ENCODE results near the gene TMTC2. TPM values are rescaled to one million over a fixed set of nuclear protein-coding genes. Genes with fewer than 3 reads are reported as not detected.
"Not testable (repeated sequence)": the region's sequence is repeated elsewhere in the genome, so short reads cannot be mapped to it uniquely, and the experiment has no call there.

The TMTC2 gene
- total and polyA plus RNA-seq, 2 donors, result 3.0 to 5.1 TPM

- no peaks in the 10 kb centered on the region for H3K27me3 ChIP-seq (ENCODE audit: control insufficient read depth in 2 of 2, insufficient read depth in 1 of 2, low read length in 1 of 2)
- no peaks in the 10 kb centered on the region for H3K4me1 ChIP-seq (ENCODE audit: control insufficient read depth in 2 of 2, insufficient read depth in 2 of 2, low read length in 2 of 2)
- no peaks in the 10 kb centered on the region for H3K36me3 ChIP-seq (ENCODE audit: control insufficient read depth in 2 of 2, insufficient read depth in 2 of 2, low read length in 1 of 2)
- H3K9me3 ChIP-seq (ENCODE audit: control insufficient read depth in 2 of 2, insufficient read depth in 1 of 2, low read length in 1 of 2), result no peaks in the 10 kb centered on the region
- no peak overlapping the region for H3K4me3 ChIP-seq (ENCODE audit: low read length in 2 of 2)
- no peak overlapping the region for H3K27ac ChIP-seq (ENCODE audit: low read depth in 1 of 2, low read length in 1 of 2)
- DNase-seq (ENCODE audit: low read depth in 6 of 9, low spot score in 9 of 9), result no peak
- 84% methylated on average over 1 of the region's 1 CpG for WGBS
Measured at GRCh38 chr12:82833481-82833880, 146.8 kb downstream of the TMTC2 start.

GRCh38 chr12:82835217-82835616 lies 148.5 kb downstream of the TMTC2 start:
- no peaks in the 10 kb centered on the region for H3K36me3 ChIP-seq (ENCODE audit: control insufficient read depth in 2 of 2, insufficient read depth in 2 of 2, low read length in 1 of 2)
- H3K27ac ChIP-seq (ENCODE audit: low read depth in 1 of 2, low read length in 1 of 2), result no peak overlapping the region
- H3K4me3 ChIP-seq (ENCODE audit: low read length in 2 of 2), result no peak overlapping the region
- H3K27me3 ChIP-seq (ENCODE audit: control insufficient read depth in 2 of 2, insufficient read depth in 1 of 2, low read length in 1 of 2), result no peaks in the 10 kb centered on the region
- H3K9me3 ChIP-seq (ENCODE audit: control insufficient read depth in 2 of 2, insufficient read depth in 1 of 2, low read length in 1 of 2), result no peaks in the 10 kb centered on the region
- no peaks in the 10 kb centered on the region for H3K4me1 ChIP-seq (ENCODE audit: control insufficient read depth in 2 of 2, insufficient read depth in 2 of 2, low read length in 2 of 2)
- no peak for DNase-seq (ENCODE audit: low read depth in 6 of 9, low spot score in 9 of 9)

GRCh38 chr12:82838131-82838551 lies 151.4 kb downstream of the TMTC2 start:
- H3K27me3 ChIP-seq (ENCODE audit: control insufficient read depth in 2 of 2, insufficient read depth in 1 of 2, low read length in 1 of 2), result no peaks in the 10 kb centered on the region
- DNase-seq (ENCODE audit: low read depth in 6 of 9, low spot score in 9 of 9), result no peak
- no peaks in the 10 kb centered on the region for H3K36me3 ChIP-seq (ENCODE audit: control insufficient read depth in 2 of 2, insufficient read depth in 2 of 2, low read length in 1 of 2)
- no peaks in the 10 kb centered on the region for H3K4me1 ChIP-seq (ENCODE audit: control insufficient read depth in 2 of 2, insufficient read depth in 2 of 2, low read length in 2 of 2)
- no peak overlapping the region for H3K27ac ChIP-seq (ENCODE audit: low read depth in 1 of 2, low read length in 1 of 2)
- no peaks in the 10 kb centered on the region for H3K9me3 ChIP-seq (ENCODE audit: control insufficient read depth in 2 of 2, insufficient read depth in 1 of 2, low read length in 1 of 2)
- H3K4me3 ChIP-seq (ENCODE audit: low read length in 2 of 2), result no peak overlapping the region
- WGBS, result 88% methylated on average over 1 of the region's 1 CpG

- 92% methylated on average over 1 of the region's 1 CpG for WGBS
- Histone ChIP-seq H3K9me3 (ENCODE audit: control insufficient read depth in 2 of 2, insufficient read depth in 1 of 2, low read length in 1 of 2) (no peaks in the 10 kb centered on the region), H3K36me3 (ENCODE audit: control insufficient read depth in 2 of 2, insufficient read depth in 2 of 2, low read length in 1 of 2) (no peaks in the 10 kb centered on the region), H3K27me3 (ENCODE audit: control insufficient read depth in 2 of 2, insufficient read depth in 1 of 2, low read length in 1 of 2) (no peaks in the 10 kb centered on the region), H3K4me1 (ENCODE audit: control insufficient read depth in 2 of 2, insufficient read depth in 2 of 2, low read length in 2 of 2) (no peaks in the 10 kb centered on the region), H3K27ac (ENCODE audit: low read depth in 1 of 2, low read length in 1 of 2) (no peak overlapping the region), H3K4me3 (ENCODE audit: low read length in 2 of 2) (no peak overlapping the region)
- no peak for DNase-seq (ENCODE audit: low read depth in 6 of 9, low spot score in 9 of 9)
Measured at GRCh38 chr12:82838827-82839226, 152.1 kb downstream of the TMTC2 start.

- no peak overlapping the region for H3K27ac ChIP-seq (ENCODE audit: low read depth in 1 of 2, low read length in 1 of 2)
- H3K4me1 ChIP-seq (ENCODE audit: control insufficient read depth in 2 of 2, insufficient read depth in 2 of 2, low read length in 2 of 2), result no peaks in the 10 kb centered on the region
- no peaks in the 10 kb centered on the region for H3K36me3 ChIP-seq (ENCODE audit: control insufficient read depth in 2 of 2, insufficient read depth in 2 of 2, low read length in 1 of 2)
- H3K27me3 ChIP-seq (ENCODE audit: control insufficient read depth in 2 of 2, insufficient read depth in 1 of 2, low read length in 1 of 2), result no peaks in the 10 kb centered on the region
- no peaks in the 10 kb centered on the region for H3K9me3 ChIP-seq (ENCODE audit: control insufficient read depth in 2 of 2, insufficient read depth in 1 of 2, low read length in 1 of 2)
- no peak for DNase-seq (ENCODE audit: low read depth in 6 of 9, low spot score in 9 of 9)
- WGBS, result 93% methylated on average over 4 of the region's 4 CpGs
- no peak overlapping the region for H3K4me3 ChIP-seq (ENCODE audit: low read length in 2 of 2)
Measured at GRCh38 chr12:82839796-82840195, 153.1 kb downstream of the TMTC2 start.

GRCh38 chr12:82841487-82841904 lies 154.8 kb downstream of the TMTC2 start:
- H3K9me3 ChIP-seq (ENCODE audit: control insufficient read depth in 2 of 2, insufficient read depth in 1 of 2, low read length in 1 of 2), result no peaks in the 10 kb centered on the region
- H3K4me1 ChIP-seq (ENCODE audit: control insufficient read depth in 2 of 2, insufficient read depth in 2 of 2, low read length in 2 of 2), result no peaks in the 10 kb centered on the region
- no peak for DNase-seq (ENCODE audit: low read depth in 6 of 9, low spot score in 9 of 9)
- no peak overlapping the region for H3K27ac ChIP-seq (ENCODE audit: low read depth in 1 of 2, low read length in 1 of 2)
- no peak overlapping the region for H3K4me3 ChIP-seq (ENCODE audit: low read length in 2 of 2)
- no peaks in the 10 kb centered on the region for H3K36me3 ChIP-seq (ENCODE audit: control insufficient read depth in 2 of 2, insufficient read depth in 2 of 2, low read length in 1 of 2)
- WGBS, result 96% methylated on average over 7 of the region's 7 CpGs
- no peaks in the 10 kb centered on the region for H3K27me3 ChIP-seq (ENCODE audit: control insufficient read depth in 2 of 2, insufficient read depth in 1 of 2, low read length in 1 of 2)

GRCh38 chr12:82842480-82842879 lies 155.8 kb downstream of the TMTC2 start:
- WGBS, result 95% methylated on average over 3 of the region's 3 CpGs
- no peaks in the 10 kb centered on the region for H3K36me3 ChIP-seq (ENCODE audit: control insufficient read depth in 2 of 2, insufficient read depth in 2 of 2, low read length in 1 of 2)
- DNase-seq (ENCODE audit: low read depth in 6 of 9, low spot score in 9 of 9), result no peak
- H3K27me3 ChIP-seq (ENCODE audit: control insufficient read depth in 2 of 2, insufficient read depth in 1 of 2, low read length in 1 of 2), result no peaks in the 10 kb centered on the region
- no peaks in the 10 kb centered on the region for H3K9me3 ChIP-seq (ENCODE audit: control insufficient read depth in 2 of 2, insufficient read depth in 1 of 2, low read length in 1 of 2)
- no peak overlapping the region for H3K4me3 ChIP-seq (ENCODE audit: low read length in 2 of 2)
- no peak overlapping the region for H3K27ac ChIP-seq (ENCODE audit: low read depth in 1 of 2, low read length in 1 of 2)
- no peaks in the 10 kb centered on the region for H3K4me1 ChIP-seq (ENCODE audit: control insufficient read depth in 2 of 2, insufficient read depth in 2 of 2, low read length in 2 of 2)

GRCh38 chr12:82845076-82845475 lies 158.4 kb downstream of the TMTC2 start:
- not testable (repeated sequence) for H3K4me3 ChIP-seq (ENCODE audit: low read length in 2 of 2); H3K27me3 ChIP-seq (ENCODE audit: control insufficient read depth in 2 of 2, insufficient read depth in 1 of 2, low read length in 1 of 2); H3K4me1 ChIP-seq (ENCODE audit: control insufficient read depth in 2 of 2, insufficient read depth in 2 of 2, low read length in 2 of 2); DNase-seq (ENCODE audit: low read depth in 6 of 9, low spot score in 9 of 9); H3K27ac ChIP-seq (ENCODE audit: low read depth in 1 of 2, low read length in 1 of 2); H3K9me3 ChIP-seq (ENCODE audit: control insufficient read depth in 2 of 2, insufficient read depth in 1 of 2, low read length in 1 of 2); H3K36me3 ChIP-seq (ENCODE audit: control insufficient read depth in 2 of 2, insufficient read depth in 2 of 2, low read length in 1 of 2)
- 94% methylated on average over 7 of the region's 7 CpGs for WGBS

- no peaks in the 10 kb centered on the region for H3K9me3 ChIP-seq (ENCODE audit: control insufficient read depth in 2 of 2, insufficient read depth in 1 of 2, low read length in 1 of 2)
- no peak overlapping the region for H3K27ac ChIP-seq (ENCODE audit: low read depth in 1 of 2, low read length in 1 of 2)
- H3K36me3 ChIP-seq (ENCODE audit: control insufficient read depth in 2 of 2, insufficient read depth in 2 of 2, low read length in 1 of 2), result no peaks in the 10 kb centered on the region
- no peak for DNase-seq (ENCODE audit: low read depth in 6 of 9, low spot score in 9 of 9)
- WGBS, result 96% methylated on average over 3 of the region's 3 CpGs
- no peak overlapping the region for H3K4me3 ChIP-seq (ENCODE audit: low read length in 2 of 2)
- H3K27me3 ChIP-seq (ENCODE audit: control insufficient read depth in 2 of 2, insufficient read depth in 1 of 2, low read length in 1 of 2), result no peaks in the 10 kb centered on the region
- H3K4me1 ChIP-seq (ENCODE audit: control insufficient read depth in 2 of 2, insufficient read depth in 2 of 2, low read length in 2 of 2), result no peaks in the 10 kb centered on the region
Measured at GRCh38 chr12:82848845-82849244, 162.1 kb downstream of the TMTC2 start.

GRCh38 chr12:82852529-82852928 lies 165.8 kb downstream of the TMTC2 start:
- Histone ChIP-seq H3K4me3 (ENCODE audit: low read length in 2 of 2) (no peak overlapping the region), H3K36me3 (ENCODE audit: control insufficient read depth in 2 of 2, insufficient read depth in 2 of 2, low read length in 1 of 2) (no peaks in the 10 kb centered on the region), H3K9me3 (ENCODE audit: control insufficient read depth in 2 of 2, insufficient read depth in 1 of 2, low read length in 1 of 2) (no peaks in the 10 kb centered on the region), H3K4me1 (ENCODE audit: control insufficient read depth in 2 of 2, insufficient read depth in 2 of 2, low read length in 2 of 2) (no peaks in the 10 kb centered on the region), H3K27me3 (ENCODE audit: control insufficient read depth in 2 of 2, insufficient read depth in 1 of 2, low read length in 1 of 2) (no peaks in the 10 kb centered on the region), H3K27ac (ENCODE audit: low read depth in 1 of 2, low read length in 1 of 2) (no peak overlapping the region)
- WGBS, result 93% methylated on average over 1 of the region's 1 CpG
- DNase-seq (ENCODE audit: low read depth in 6 of 9, low spot score in 9 of 9), result no peak

Measured in thymus (tissue), 11 donors.